Prostate gland (tissue), 2 donors: ENCODE data around the gene CFAP92. TPM values are rescaled to one million over a fixed set of nuclear protein-coding genes. Genes with fewer than 3 reads are reported as not detected.

Experiments used
- DNase-seq: peaks from one replicate; pipeline ENCODE4 v3.0.0-alpha.2; 2019; ENCODE audit warnings: low spot score
- H3K27ac ChIP-seq, 2 donors: fragments of 200-600 bp; sonication (generic); 2 replicates each; pipeline ENCODE4 v1.5.1; 2017 to 2019
- H3K27me3 ChIP-seq: fragments of 200-600 bp; sonication (generic); replicated peaks from 2 replicates; pipeline ENCODE4 v1.5.1; 2019; ENCODE audit not compliant: insufficient read depth
- H3K36me3 ChIP-seq, 2 donors: fragments of 200-600 bp; sonication (generic); 1 replicate in 1 of 2; 2 replicates in 1 of 2; pipeline versions ENCODE4 v1.5.1 to v1.8.1; 2017 to 2019
- H3K4me1 ChIP-seq: fragments of 200-600 bp; sonication (generic); replicated peaks from 2 replicates; pipeline ENCODE4 v1.5.1; 2019
- H3K4me3 ChIP-seq, 2 donors: fragments of 200-600 bp; sonication (generic); 2 replicates each; pipeline ENCODE4 v1.5.1; 2017 to 2019
- H3K9me3 ChIP-seq: fragments of 200-600 bp; sonication (generic); 2 replicates; pipeline ENCODE4 v1.5.1; 2017
- CTCF ChIP-seq, 4 experiments: fragments of 200-600 bp in 2 of 4; fragments of 450-650 bp in 2 of 4; sonication (generic) in 2 of 4; IDR thresholded peaks; 1 replicate in 3 of 4; 2 replicates in 1 of 4; pipeline ENCODE4 v1.5.1; 2016 to 2019; ENCODE audit warnings: antibody characterized with exemption in 4 of 4, mild to moderate bottlenecking in 2 of 4, moderate library complexity in 2 of 4
- POLR2A ChIP-seq: fragments of 450-650 bp; IDR thresholded peaks from one replicate; pipeline ENCODE4 v1.6.1; 2016; ENCODE audit warnings: antibody characterized with exemption, mild to moderate bottlenecking
- POLR2AphosphoS5 ChIP-seq: sonication (generic); formaldehyde crosslinking; IDR thresholded peaks from one replicate; pipeline ENCODE4 v1.6.1; 2017; ENCODE audit warnings: antibody characterized with exemption
- WGBS: methylation state at CpG from one replicate; pipeline ENCODE4 v1.1.5; 2018; 5-methylcytosine and 5-hydroxymethylcytosine counted together
- intact Hi-C: fragments of 100-400 bp; cut with DNase I; formaldehyde crosslinking; loops from one replicate; pipeline ENCODE4 v1.14.2; 2022
- total RNA-seq, 2 donors: library from RNA; depleted of rRNA; stranded (reverse); fragments of >200 nt; gene quantifications; one replicate each; pipeline ENCODE4 v1.1.0, GENCODE V29; 2016

The CFAP92 gene
- total RNA-seq, 2 donors from 2014 or later: 1.7 to 4.3 TPM

DNA sequence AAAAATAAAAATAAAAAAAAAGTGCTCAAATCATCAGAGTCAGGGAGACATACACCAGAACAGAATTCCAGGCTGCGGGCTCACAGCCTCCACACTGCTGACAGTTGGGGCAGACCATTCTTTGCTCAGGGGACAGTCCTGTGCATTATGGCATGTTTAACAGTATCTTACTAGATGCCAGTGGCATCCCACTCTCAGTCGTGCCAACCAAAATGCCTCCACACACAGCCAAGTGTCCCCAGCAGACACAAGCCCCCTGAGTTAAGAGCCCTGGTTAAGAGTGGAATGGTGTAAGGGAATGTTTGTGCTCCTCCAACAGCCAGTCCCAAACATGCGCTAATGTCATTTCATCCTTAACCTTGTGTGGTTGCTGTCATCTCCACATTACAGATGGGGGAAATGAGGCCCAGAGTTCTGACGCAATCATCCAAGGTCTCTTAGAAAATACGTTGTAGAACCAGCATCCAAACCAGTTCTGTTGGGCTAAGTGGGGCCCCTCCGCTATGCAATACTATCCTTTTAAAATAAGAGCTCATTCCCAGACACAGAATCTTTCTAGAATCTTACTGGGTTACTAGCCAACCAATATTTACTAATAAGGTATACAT lies 26.0 kb downstream of the CFAP92 start:
- intact Hi-C loops: no loop called here
- 72% methylated on average over 6 of the region's 6 CpGs for WGBS
- Histone ChIP-seq H3K4me3 (no peak overlapping the region), H3K27ac (no peak overlapping the region), H3K36me3 (no peaks in the 10 kb centered on the region), H3K4me1 (peaks cover 2% of the 10 kb centered on the region), H3K9me3 (no peaks in the 10 kb centered on the region), H3K27me3 (no peaks in the 10 kb centered on the region)
- TF ChIP-seq POLR2A (no peak), POLR2AphosphoS5 (no peak), CTCF (IDR thresholded peaks at IDR 0.05) (no peak)
- DNase-seq: no peak

DNA sequence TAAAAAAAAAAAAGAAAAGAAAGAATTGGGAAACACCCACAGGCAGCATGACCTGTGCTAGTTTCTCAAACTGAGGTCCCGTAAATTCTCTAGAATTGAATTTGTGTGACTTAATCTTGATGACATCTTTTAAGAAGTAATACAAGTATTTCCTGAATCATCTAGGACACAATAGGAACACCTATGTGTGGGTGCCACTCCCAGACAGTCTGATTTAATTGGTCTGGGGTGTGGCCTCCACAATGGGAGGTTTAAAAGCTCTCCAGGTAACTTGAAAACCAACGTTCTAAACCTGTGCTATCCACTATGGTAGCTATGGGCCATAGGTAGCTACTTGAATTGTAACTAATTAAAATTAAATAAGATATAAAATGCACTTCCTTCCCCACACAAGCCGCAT lies 28.1 kb downstream of the CFAP92 start:
- no peak overlapping the region for H3K4me3 ChIP-seq
- no peak for DNase-seq
- no peaks in the 10 kb centered on the region for H3K27me3 ChIP-seq
- H3K9me3 ChIP-seq: no peaks in the 10 kb centered on the region
- no peak overlapping the region for H3K27ac ChIP-seq
- no peak for TF ChIP-seq POLR2AphosphoS5
- no peak for TF ChIP-seq CTCF (IDR thresholded peaks at IDR 0.05)
- no peak for TF ChIP-seq POLR2A
- H3K36me3 ChIP-seq: no peaks in the 10 kb centered on the region
- WGBS: 68% methylated on average over 3 of the region's 3 CpGs
- no peaks in the 10 kb centered on the region for H3K4me1 ChIP-seq
- intact Hi-C loops: no loop called here

DNA sequence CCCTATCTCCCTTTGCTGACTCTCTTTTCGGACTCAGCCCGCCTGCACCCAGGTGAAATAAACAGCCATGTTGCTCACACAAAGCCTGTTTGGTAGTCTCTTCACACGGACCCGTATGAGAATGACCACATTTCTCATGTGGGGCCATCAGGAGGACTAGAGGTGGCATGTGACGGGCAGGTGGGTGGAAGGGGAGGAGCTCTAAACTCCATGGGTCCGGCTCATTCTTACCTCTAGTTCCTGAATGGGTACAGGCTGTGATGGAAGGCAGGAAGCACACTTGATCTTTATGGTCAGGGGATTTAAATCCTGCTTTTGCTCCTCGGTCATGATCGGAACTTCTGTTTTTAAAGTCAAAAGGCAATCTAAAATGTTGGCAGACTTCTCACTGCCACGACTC lies 28.6 kb downstream of the CFAP92 start:
- intact Hi-C loops: no loop called here
- Histone ChIP-seq H3K36me3 (no peaks in the 10 kb centered on the region), H3K4me3 (no peak overlapping the region), H3K9me3 (no peaks in the 10 kb centered on the region), H3K27me3 (no peaks in the 10 kb centered on the region), H3K4me1 (no peaks in the 10 kb centered on the region), H3K27ac (no peak overlapping the region)
- 86% methylated on average over 9 of the region's 9 CpGs for WGBS
- TF ChIP-seq POLR2AphosphoS5 (no peak), CTCF (IDR thresholded peaks at IDR 0.05) (no peak), POLR2A (no peak)
- DNase-seq: no peak

- no peaks in the 10 kb centered on the region for H3K4me1 ChIP-seq
- no peak overlapping the region for H3K27ac ChIP-seq
- H3K9me3 ChIP-seq: no peaks in the 10 kb centered on the region
- 94% methylated on average over 2 of the region's 2 CpGs for WGBS
- intact Hi-C loops: no loop called here
- DNase-seq: no peak
- TF ChIP-seq POLR2A: no peak
- no peak for TF ChIP-seq POLR2AphosphoS5
- no peak for TF ChIP-seq CTCF (IDR thresholded peaks at IDR 0.05)
- H3K4me3 ChIP-seq: no peak overlapping the region
- H3K36me3 ChIP-seq: no peaks in the 10 kb centered on the region
- no peaks in the 10 kb centered on the region for H3K27me3 ChIP-seq
Observed at GRCh38 chr3:128956440-128956839, 37.4 kb downstream of the CFAP92 start.

- DNase-seq: no peak
- TF ChIP-seq CTCF (IDR thresholded peaks at IDR 0.05) (no peak), POLR2AphosphoS5 (no peak), POLR2A (no peak)
- Histone ChIP-seq H3K27me3 (no peaks in the 10 kb centered on the region), H3K9me3 (no peaks in the 10 kb centered on the region), H3K36me3 (no peaks in the 10 kb centered on the region), H3K4me3 (no peak overlapping the region), H3K27ac (no peak overlapping the region), H3K4me1 (no peaks in the 10 kb centered on the region)
- intact Hi-C loops: no loop called here
- 58% methylated on average over 15 of the region's 15 CpGs for WGBS
Observed at GRCh38 chr3:128950223-128950938, 43.5 kb downstream of the CFAP92 start.
